Muscle layer of colon (tissue), 2 donors: ENCODE data around the gene MINDY1.

Experiments
- H3K27ac ChIP-seq: one replicate; pipeline ENCODE4 v1.7.0; 2013; ENCODE audit warnings: low read depth, mild to moderate bottlenecking, low read length, moderate library complexity
- H3K27me3 ChIP-seq, 2 donors: one replicate each; pipeline ENCODE4 v1.7.0; 2013; ENCODE audit warnings: low read length in 2 of 2, mild to moderate bottlenecking in 2 of 2; ENCODE audit not compliant: insufficient read depth in 2 of 2, control insufficient read depth in 1 of 2
- H3K36me3 ChIP-seq: one replicate; pipeline ENCODE4 v1.7.0; 2013; ENCODE audit warnings: mild to moderate bottlenecking, low read length; ENCODE audit not compliant: insufficient read depth
- H3K4me1 ChIP-seq: one replicate; pipeline ENCODE4 v1.7.0; 2013; ENCODE audit warnings: mild to moderate bottlenecking, low read length; ENCODE audit not compliant: insufficient read depth
- H3K4me3 ChIP-seq, 2 donors: one replicate each; pipeline ENCODE4 v1.7.0; 2013; ENCODE audit warnings: low read length in 2 of 2, low read depth in 1 of 2, mild to moderate bottlenecking in 1 of 2, moderate library complexity in 1 of 2
- H3K9ac ChIP-seq: one replicate; pipeline ENCODE4 v1.7.0; 2013; ENCODE audit warnings: low read length
- H3K9me3 ChIP-seq: one replicate; pipeline ENCODE4 v1.7.0; 2013; ENCODE audit warnings: mild to moderate bottlenecking, low read length
- donor health status: abdominal sarcoma.
- donor health status: Adenocarcinoma of cecum.

MINDY1 gene

DNA sequence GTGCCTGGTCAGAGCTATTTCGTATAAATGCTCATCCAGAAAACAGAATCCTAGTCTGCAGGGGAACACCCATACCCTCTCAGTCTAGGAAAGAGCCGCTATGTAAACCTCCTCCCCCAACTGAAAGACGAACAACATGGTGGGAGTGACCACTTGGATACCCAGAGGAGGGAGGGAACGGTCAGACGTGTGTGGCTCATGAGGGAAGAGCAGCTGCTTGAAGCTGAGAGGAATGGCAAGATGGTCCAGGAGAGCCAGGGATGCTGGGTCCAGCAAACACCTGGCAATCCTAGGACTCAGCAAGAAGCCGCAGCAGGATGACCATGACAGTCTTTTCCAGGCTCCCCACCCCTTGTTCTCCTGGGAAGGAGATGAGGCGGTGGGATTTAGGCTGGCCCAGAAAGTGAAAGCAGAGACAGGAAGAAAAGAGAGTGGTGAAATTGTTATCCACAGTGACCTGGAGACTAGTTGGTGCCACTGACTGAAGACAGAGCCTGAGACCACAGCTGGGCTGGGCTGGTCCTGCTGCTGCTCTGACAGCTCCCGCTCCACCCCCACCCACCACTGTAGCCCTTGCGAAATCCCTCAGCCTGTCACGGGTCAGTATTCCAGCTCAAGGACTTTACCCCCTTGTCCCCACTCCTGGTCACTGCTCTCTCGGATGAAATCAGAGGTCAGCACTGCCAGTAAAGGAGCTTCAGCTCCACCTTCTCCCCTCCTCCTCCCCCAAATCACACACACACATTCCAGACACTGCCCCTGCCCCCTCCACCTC lies 35.7 kb downstream of the MINDY1 start:
- H3K9me3 ChIP-seq = no peaks in the 10 kb centered on the region
- H3K4me3 ChIP-seq = peak overlapping the region in 1 of 2 donors; percentile 96
- H3K27ac ChIP-seq = no peak overlapping the region
- peaks cover 31% of the 10 kb centered on the region for H3K36me3 ChIP-seq
- H3K9ac ChIP-seq = no peak overlapping the region
- no peaks in the 10 kb centered on the region for H3K27me3 ChIP-seq
- peaks cover 43% of the 10 kb centered on the region for H3K4me1 ChIP-seq

DNA sequence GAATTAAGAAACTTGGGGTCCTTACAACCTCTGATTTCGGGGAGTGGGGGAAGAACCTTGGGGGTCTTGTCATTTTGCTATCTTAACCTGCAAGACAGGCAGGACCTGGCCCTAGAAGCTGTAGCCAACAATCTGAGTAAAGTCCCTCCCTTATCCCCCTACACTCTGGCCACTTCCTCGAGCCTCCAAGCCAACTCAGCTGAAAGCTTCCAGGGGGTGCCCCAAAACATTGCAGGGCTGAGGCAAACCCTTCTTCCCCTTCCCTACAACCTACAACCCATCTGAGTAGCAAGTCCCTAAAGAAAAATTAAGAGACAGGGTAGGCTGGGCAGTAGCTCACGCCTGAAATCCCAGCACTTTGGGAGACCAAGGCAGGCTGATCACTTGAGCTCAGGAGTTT lies 37.1 kb downstream of the MINDY1 start:
- no peaks in the 10 kb centered on the region for H3K9me3 ChIP-seq
- no peaks in the 10 kb centered on the region for H3K27me3 ChIP-seq
- no peak overlapping the region for H3K27ac ChIP-seq
- peaks cover 42% of the 10 kb centered on the region for H3K36me3 ChIP-seq
- no peak overlapping the region for H3K9ac ChIP-seq
- no peak overlapping the region for H3K4me3 ChIP-seq
- peaks cover 43% of the 10 kb centered on the region for H3K4me1 ChIP-seq

DNA sequence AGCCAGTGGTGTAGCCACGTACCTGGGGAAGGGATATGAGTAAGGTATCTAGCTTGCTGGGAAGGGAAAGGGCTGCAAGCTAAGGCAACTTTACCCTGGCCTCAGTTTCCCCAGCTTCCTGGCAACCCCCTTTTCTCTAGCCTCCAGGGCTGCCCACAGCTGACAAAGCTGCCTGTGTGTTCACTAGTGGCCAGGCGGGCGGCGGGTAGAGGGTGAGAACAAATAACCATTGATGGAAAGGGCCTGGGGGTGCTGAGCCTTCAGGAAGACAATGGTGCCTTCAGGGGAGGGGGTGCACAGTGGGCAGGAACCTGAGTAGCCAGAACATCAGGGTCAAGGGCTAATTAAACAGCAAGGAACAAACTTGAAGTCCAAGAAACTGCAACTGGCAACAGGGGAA lies 38.2 kb downstream of the MINDY1 start:
- no peak overlapping the region for H3K27ac ChIP-seq
- peaks cover 39% of the 10 kb centered on the region for H3K4me1 ChIP-seq
- H3K27me3 ChIP-seq = no peaks in the 10 kb centered on the region
- H3K9me3 ChIP-seq = no peaks in the 10 kb centered on the region
- H3K4me3 ChIP-seq = no peak overlapping the region
- no peak overlapping the region for H3K9ac ChIP-seq
- H3K36me3 ChIP-seq = peaks cover 53% of the 10 kb centered on the region

DNA sequence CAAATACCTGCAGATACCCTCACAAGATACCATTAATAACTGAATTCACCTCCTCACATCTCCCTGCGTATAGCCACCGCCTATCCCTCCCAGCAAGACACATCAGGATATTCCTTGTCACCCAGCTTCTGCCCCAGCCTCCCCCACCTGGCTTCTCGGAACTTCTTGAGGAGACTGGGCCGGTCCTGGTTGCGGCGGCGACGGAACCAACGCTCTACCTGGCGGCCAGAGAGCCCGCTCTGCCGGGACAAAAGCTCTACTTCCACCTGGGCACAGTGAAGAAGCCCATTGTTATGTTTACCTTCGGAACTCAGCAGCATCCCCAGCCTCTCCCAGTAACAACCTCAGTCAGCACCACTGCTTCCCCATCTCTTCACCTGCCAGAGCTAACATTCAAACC lies 38.8 kb downstream of the MINDY1 start:
- Histone ChIP-seq H3K27ac (no peak overlapping the region), H3K36me3 (peaks cover 59% of the 10 kb centered on the region)

DNA sequence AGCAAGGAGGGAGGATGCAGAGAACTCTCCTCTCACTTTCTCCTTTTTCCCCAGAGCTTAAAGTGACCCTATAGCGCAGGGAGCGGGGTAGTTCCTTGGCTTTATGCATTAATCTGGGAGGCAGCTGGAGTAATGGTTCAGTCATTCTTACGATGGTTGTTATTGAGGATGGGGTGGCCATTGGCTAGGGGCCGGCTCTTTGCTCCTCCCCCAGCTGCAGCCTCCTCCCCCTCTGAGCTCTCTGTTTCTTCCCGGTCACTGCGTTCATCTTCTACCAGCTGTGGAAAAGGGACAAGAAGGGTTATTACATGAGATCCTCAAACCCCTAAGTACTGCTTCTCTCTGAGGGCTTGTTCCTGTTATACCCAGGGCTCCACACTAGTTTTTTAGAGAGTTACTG lies 40.7 kb downstream of the MINDY1 start:
- H3K27me3 ChIP-seq = no peaks in the 10 kb centered on the region
- H3K4me3 ChIP-seq = no peak overlapping the region
- H3K9ac ChIP-seq = no peak overlapping the region
- peaks cover 75% of the 10 kb centered on the region for H3K36me3 ChIP-seq
- H3K4me1 ChIP-seq = peaks cover 14% of the 10 kb centered on the region
- H3K27ac ChIP-seq = no peak overlapping the region
- H3K9me3 ChIP-seq = no peaks in the 10 kb centered on the region

More for the DNA sequence above, 38.8 kb downstream of the MINDY1 start:
- Histone ChIP-seq H3K9me3 (no peaks in the 10 kb centered on the region), H3K4me3 (no peak overlapping the region), H3K9ac (no peak overlapping the region), H3K4me1 (peaks cover 33% of the 10 kb centered on the region), H3K27me3 (no peaks in the 10 kb centered on the region)

DNA sequence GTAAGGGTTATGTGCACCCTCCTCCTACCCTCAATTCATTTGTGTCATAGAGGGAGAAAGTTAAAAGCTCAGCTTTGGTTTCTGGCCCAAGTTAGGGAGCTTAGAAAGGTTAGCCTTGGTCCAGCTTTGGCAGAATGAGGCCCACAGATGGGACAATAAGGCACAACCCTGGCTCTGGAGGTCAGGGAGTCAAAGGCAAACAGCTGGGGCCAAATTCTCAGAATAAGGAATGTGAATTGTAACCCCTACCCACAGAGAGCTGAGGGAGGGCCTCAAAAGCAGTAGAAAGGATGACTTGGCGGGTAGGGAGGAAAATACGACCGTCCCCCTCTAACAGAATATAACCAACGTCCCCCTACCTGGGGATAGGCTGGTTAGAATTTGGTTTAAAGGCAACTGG lies 41.1 kb downstream of the MINDY1 start:
- Histone ChIP-seq H3K36me3 (peaks cover 79% of the 10 kb centered on the region), H3K27me3 (no peaks in the 10 kb centered on the region), H3K4me3 (no peak overlapping the region), H3K4me1 (peaks cover 10% of the 10 kb centered on the region), H3K27ac (no peak overlapping the region), H3K9ac (no peak overlapping the region), H3K9me3 (no peaks in the 10 kb centered on the region)

DNA sequence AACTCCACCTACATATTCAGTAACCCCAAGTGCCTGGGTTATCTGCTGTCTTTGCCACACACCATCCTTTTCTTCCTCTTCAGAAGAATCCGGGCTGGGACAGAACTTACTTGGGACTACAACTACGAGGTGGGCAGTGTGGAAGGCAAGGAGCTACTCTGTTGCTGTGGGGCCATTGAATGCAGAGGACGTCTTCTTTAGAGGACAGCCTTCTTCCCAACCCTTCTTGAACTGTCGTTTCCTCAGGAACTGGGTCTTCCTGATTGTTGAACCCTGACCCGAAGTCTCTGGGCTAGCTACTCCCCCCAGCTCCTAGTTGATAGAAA lies 42.6 kb downstream of the MINDY1 start:
- Histone ChIP-seq H3K27ac (no peak overlapping the region), H3K4me3 (no peak overlapping the region), H3K9ac (no peak overlapping the region), H3K4me1 (no peaks in the 10 kb centered on the region), H3K36me3 (peaks cover 91% of the 10 kb centered on the region), H3K27me3 (no peaks in the 10 kb centered on the region), H3K9me3 (no peaks in the 10 kb centered on the region)

DNA sequence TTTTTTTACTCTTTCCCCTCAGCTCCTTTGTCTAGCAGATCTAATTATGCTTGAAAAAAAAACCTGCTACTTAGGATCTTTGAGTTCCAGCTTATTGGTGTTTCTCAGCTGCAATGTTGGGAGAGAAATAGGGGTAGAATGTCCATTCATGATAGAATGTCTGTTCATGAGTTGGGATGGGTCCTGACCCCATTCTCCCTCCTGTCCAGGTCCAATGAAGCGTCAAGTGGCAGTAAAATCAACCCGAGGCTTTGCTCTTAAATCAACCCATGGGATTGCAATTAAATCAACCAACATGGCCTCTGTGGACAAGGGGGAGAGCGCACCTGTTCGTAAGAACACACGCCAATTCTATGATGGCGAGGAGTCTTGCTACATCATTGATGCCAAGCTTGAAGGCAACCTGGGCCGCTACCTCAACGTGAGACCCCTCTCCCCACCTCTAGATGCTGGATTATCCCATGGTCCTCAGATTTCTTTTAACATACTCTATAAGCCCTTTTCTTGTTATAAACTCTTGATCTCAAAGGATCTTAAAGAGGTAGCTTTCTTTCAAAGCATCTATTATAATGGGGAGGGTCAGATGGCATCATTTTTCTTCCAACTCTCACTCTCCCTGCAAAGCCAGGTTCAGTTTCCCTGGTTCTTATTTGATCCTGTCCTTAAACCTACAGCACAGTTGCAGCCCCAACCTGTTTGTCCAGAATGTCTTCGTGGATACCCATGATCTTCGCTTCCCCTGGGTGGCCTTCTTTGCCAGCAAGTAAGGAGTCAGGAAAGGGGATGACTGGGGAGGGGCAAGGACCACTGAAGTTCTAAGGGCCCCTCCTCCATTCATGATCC lies 43.2 kb downstream of the MINDY1 start:
- H3K36me3 ChIP-seq = peaks cover 91% of the 10 kb centered on the region
- H3K27me3 ChIP-seq = no peaks in the 10 kb centered on the region
- no peak overlapping the region for H3K4me3 ChIP-seq
- no peak overlapping the region for H3K9ac ChIP-seq
- no peak overlapping the region for H3K27ac ChIP-seq
- no peaks in the 10 kb centered on the region for H3K9me3 ChIP-seq
- no peaks in the 10 kb centered on the region for H3K4me1 ChIP-seq

DNA sequence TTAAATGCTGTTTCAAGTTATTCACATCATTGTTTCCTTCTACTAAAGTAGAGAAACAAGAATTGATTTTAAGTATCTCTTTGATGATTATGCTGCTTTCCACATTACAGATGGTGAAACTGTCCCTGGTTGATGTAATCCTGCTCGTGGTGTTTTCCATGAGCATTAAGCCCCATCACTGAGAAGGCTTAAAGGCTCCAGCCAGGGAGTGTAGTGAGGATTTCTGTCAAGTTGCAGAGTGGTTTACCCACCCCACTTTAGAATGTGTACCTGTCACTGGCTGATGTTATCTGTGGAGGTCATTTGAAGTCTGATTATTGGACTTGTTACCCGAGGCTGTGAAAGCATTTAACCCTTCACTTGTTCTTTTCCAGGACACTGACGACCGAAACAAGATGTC lies 44.9 kb downstream of the MINDY1 start:
- Histone ChIP-seq H3K4me1 (no peaks in the 10 kb centered on the region), H3K27me3 (no peaks in the 10 kb centered on the region), H3K27ac (no peak overlapping the region), H3K9ac (no peak overlapping the region), H3K4me3 (no peak overlapping the region), H3K36me3 (peaks cover 77% of the 10 kb centered on the region), H3K9me3 (no peaks in the 10 kb centered on the region)

DNA sequence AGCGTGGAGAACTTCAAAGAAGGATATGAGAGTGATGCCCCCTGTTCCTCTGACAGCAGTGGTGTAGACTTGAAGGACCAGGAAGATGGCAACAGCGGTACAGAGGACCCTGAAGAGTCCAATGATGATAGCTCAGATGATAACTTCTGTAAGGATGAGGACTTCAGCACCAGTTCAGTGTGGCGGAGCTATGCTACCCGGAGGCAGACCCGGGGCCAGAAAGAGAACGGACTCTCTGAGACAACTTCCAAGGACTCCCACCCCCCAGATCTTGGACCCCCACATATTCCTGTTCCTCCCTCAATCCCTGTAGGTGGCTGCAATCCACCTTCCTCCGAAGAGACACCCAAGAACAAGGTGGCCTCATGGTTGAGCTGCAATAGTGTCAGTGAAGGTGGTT lies 46.1 kb downstream of the MINDY1 start:
- H3K36me3 ChIP-seq = peaks cover 74% of the 10 kb centered on the region
- H3K27me3 ChIP-seq = no peaks in the 10 kb centered on the region
- no peak overlapping the region for H3K9ac ChIP-seq
- H3K27ac ChIP-seq = no peak overlapping the region
- H3K4me3 ChIP-seq = no peak overlapping the region
- H3K4me1 ChIP-seq = no peaks in the 10 kb centered on the region
- H3K9me3 ChIP-seq = no peaks in the 10 kb centered on the region

DNA sequence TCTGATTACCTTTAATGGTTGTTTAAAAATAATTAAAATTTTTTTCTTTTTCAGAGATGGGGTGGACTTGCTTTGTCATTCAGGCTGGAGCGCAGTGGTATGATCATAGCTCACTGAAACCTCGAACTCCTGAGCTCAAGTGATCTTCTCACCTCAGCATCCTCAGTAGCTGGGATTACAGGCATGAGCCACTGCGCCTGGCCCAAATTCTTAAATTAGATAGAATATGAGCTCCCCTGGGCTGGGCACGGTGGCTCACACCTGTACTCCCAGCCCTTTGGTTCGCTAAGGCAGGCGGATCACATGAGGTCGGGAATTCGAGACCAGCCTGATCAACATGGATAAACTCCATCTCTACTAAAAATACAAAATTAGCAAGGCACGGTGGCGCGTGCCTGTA lies 49.0 kb downstream of the MINDY1 start:
- Histone ChIP-seq H3K4me3 (no peak overlapping the region), H3K9me3 (no peaks in the 10 kb centered on the region), H3K36me3 (peaks cover 67% of the 10 kb centered on the region), H3K27ac (no peak overlapping the region), H3K9ac (no peak overlapping the region), H3K27me3 (no peaks in the 10 kb centered on the region), H3K4me1 (no peaks in the 10 kb centered on the region)
